ENCODE results near the gene PPP4R3B.
A peak's percentile ranks its signal among the peaks of the same experiment; 100 is the strongest.
"Not testable (repeated sequence)": the region's sequence is repeated elsewhere in the genome, so short reads cannot be mapped to it uniquely, and the experiment has no call there.

Gene PPP4R3B

DNA sequence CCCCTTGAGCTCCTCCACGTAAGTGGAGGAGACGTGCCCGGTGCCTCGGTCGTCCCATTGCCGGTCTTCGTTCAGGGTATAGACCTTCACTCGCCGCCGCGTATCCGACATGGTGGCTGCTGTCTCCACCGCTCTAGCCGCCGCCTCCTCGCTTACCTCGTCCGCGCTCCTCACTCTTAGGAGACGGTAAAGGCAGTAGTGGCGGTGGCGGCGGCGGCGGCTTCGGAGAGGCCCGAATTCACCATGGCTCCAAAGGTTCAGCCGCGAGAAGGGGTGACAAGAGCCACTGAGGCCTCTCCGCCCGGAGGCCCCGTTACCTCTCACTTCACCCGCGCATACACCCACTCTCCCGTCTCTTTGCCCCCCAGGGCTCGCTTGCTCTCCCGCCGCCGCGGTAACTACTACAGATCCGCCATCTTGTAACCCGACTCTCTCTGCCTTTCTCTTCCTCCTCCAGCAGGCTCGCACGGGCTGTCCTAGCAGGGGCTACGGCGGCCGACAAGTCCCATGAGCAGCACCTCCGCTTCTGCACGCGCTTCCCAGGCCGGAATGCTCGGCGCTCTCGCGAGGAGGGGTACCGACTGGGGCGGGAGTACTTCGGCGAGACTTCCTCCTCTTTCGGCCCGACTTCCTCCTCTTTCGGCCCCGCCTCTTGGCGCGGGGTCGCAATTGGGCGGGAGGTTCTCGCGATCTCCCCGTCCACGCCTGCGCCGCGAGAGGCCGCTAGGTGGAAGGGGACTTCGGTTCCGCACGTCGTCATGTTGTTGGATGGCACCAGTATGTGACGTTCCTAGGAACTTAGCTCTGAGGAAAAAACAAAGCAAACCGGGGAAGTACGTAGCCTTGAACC, at the start of gene PPP4R3B:
TSS of gene PPP4R3B (minus strand) at position 448 of the 850 bp plus-strand sequence. CDS start at position 111, 337 bp downstream.
- peak; percentile 99 for DNase-seq (ENCODE audit: low spot score)

GRCh38 chr2:55653255-55653654, 35.8 kb upstream of the PPP4R3B start:
- DNase-seq (ENCODE audit: low spot score), result no peak

DNA sequence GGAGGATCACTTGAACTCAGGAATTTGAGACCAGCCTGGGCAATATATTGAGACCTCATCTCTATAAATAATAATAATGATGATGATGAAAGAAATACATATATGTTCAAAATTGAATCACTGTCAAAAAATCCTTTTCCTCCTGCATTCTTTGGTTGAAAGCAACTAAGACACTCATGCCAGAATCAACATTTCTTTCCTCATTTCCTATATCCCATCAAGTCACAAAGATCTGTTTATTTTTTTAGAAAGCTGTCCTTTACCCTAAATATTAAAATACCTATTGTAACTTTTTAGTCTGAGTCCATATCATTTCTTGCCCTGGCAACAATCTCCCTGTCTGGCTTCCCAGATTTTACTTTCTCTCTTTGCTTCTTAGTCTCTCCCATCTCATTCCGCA, 31.8 kb upstream of the PPP4R3B start:
- DNase-seq (ENCODE audit: low spot score), result no peak

DNA sequence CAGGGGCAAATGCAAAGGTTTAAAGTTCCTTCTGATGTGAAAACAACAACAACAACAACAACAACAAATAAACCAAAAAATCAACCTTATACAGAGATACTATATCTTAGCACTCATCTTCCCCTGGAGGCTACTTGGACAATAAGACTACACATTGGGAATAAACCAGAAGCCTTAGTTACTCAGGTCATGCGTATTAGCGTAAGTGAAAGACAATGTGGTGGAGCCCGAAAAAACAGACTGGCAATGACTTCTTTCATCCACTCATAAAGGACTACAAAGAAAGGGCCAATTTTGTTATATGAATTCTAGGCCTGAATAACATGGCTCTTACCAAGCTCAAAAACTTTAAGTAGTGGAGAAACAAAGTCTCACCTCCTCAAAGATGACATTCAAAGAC, 19.4 kb upstream of the PPP4R3B start:
- DNase-seq (ENCODE audit: low spot score), result no peak

- DNase-seq (ENCODE audit: low spot score), result no peak
Measured at GRCh38 chr2:55628931-55629330, 11.5 kb upstream of the PPP4R3B start.

DNA sequence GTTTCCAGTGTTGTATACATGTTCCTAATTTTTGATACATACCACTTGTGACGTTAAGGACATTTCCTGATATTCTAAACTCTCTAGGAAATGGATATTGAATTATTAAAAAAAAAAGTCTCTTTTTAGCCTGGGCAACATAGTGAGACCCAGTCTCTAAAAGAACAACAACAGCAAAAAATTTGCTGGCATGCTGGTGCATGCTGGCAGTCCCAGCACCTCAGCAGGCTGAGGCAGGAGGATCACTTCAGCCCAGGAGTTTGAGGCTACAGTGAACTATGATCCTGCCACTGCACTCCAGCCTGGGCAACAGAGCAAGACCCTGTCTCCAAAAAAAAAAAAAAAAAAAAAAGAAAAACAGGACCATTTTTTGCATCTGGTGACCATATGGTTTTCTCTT, 10.5 kb upstream of the PPP4R3B start:
- no peak for DNase-seq (ENCODE audit: low spot score)

DNA sequence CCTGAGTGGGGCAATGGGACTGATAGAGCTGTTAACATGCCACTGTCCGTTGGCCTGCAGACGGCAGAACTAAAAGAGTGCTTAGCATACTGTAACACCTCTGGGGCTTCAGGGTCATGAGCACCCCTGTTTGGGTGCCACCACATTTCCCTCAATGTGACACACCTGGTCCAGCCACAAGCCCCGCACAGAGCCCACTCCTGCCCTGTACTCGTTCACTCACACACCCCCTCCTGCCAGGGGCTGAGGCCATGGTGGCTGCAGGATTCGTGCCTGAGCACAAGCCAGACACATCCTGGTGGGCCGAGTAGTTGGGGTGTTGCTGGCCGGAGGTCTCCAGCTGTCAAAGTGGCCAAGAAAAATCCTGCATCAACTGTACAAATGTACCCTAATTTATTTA, 4.4 kb upstream of the PPP4R3B start:
- no peak for DNase-seq (ENCODE audit: low spot score)

- DNase-seq (ENCODE audit: low spot score), result peak; percentile 38
Measured at GRCh38 chr2:55620123-55620779, 2.8 kb upstream of the PPP4R3B start.

- DNase-seq (ENCODE audit: low spot score), result peak; percentile 70
Measured at GRCh38 chr2:55618275-55619055, 1.0 kb upstream of the PPP4R3B start.

DNA sequence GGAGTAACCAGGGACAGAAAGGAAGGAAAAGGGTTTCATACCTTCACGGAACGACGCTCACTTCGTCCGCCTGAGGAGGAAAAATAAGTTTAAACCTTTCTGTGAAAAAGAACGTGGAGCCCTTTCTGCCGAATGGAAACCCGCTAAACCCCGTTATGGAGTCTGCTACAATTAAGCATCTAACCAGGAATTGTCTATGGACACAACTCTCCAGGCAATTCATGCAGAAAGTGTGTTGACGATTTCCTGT, 528 bp upstream of the PPP4R3B start:
- no peak for DNase-seq (ENCODE audit: low spot score)

- DNase-seq (ENCODE audit: low spot score), result peak; percentile 79
Measured at GRCh38 chr2:55616551-55617174, 759 bp downstream of the PPP4R3B start.

DNA sequence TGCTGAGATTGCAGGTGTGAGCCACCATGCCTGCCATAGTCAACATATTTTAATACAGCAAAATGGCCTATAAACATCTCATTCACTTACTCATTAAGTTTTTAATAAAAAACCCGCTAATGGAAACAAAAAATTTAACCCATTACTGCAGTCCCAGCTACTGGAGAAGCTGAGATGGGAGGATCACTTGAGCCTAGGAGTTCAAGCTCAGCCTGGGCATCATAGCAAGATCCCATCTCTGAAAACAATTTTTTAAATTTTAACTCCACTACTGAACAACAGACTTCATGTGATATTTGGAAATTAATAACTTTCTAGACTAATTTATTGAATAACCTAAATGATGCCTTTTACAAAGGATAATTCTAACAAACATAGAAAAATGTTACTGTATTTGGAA, 5.4 kb downstream of the PPP4R3B start:
- DNase-seq (ENCODE audit: low spot score), result no peak

DNA sequence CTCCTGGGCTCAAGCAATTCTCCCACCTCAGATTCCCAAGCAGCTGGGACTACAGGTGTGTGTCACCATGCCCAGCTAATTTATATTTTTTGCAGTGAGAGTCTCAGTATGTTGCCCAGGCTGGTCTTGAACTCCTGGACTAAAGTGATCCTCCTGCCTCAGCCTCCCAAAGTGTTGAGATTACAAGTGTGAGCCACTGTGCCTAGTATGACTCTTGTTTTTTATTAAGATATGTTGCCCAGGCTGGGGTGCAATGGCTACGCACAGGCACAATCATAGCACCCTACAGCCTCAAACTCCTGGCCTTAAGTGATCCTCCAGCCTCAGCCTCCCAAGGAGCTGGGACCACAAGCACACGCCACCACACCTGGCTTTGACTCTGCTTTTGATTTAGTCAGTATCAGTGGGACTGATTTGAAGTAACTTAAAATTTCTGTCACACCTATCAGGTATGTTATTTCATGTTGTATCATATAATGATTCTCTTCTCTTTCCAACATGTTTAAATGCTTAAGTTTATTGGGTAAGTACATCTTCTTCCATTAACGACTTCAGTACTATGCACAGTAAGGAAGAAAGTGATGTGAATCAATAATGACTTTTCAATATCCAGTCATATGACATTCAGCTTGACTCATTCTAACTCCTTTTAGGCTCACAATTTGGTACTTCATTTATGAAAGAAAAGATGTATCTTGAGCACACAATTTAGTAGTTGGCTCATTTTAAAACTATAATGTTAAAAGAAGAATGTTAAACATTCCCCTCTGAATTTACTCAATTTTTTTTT, 6.3 kb downstream of the PPP4R3B start:
- DNase-seq (ENCODE audit: low spot score), result no peak

DNA sequence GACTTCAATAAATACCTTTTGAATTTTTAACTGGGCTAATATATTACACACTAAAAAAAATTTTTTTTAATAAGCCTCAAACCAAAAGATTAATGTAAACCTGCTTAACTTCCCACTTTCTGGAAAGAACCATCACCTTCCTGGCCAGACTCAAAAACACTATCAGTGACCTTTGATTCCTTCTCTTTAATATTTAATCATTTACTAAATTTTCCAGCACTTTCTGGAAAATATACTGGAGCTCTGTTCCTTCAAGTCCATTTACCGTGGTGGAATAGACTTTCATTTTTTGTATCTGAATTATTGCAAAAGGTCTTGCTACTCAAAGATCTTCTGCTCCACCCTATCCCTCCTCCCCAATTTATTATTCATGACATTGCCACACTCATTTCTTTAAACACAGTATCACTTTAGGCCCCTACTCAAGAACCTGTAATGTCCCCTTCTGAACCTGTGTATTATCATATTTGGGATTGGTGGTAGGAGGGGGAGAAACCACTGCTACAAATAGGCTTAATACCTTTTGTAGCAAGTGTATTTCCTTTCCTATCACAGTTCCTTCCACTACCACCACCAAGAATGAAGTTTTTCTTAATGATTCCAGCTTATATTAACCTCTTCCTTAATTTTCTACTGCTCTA, 7.4 kb downstream of the PPP4R3B start:
- DNase-seq (ENCODE audit: low spot score), result no peak

GRCh38 chr2:55609193-55609794, 8.1 kb downstream of the PPP4R3B start:
- DNase-seq (ENCODE audit: low spot score), result no peak

GRCh38 chr2:55607717-55608116, 9.7 kb downstream of the PPP4R3B start:
- no peak for DNase-seq (ENCODE audit: low spot score)

DNA sequence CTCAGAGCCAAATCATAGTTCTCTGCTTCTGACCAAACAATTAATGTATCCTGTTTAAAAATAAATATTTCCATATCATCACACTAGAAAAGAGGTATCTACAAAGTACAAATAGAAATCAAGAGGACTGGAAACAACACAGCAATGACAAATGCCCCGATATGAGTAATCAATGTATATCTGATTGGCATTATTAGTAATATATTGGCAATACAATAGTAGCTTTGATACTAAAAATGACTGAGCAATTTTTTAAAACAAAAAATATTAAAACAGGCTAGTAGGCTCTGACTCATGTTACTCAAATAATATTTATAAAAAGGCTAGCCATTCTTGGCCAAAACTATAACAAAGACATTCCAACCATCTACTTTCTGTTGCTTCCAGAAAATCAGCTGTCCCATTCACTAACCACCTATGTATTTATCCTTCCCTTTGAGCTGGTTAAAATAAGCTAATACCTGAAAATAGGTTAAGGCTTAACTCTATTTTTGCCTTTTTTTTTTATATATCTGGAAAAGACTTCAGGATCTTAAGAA, 13.3 kb downstream of the PPP4R3B start:
- DNase-seq (ENCODE audit: low spot score), result no peak

GRCh38 chr2:55601849-55602248, 15.6 kb downstream of the PPP4R3B start:
- DNase-seq (ENCODE audit: low spot score), result no peak

GRCh38 chr2:55598056-55598795, 19.2 kb downstream of the PPP4R3B start:
- no peak for DNase-seq (ENCODE audit: low spot score)

DNA sequence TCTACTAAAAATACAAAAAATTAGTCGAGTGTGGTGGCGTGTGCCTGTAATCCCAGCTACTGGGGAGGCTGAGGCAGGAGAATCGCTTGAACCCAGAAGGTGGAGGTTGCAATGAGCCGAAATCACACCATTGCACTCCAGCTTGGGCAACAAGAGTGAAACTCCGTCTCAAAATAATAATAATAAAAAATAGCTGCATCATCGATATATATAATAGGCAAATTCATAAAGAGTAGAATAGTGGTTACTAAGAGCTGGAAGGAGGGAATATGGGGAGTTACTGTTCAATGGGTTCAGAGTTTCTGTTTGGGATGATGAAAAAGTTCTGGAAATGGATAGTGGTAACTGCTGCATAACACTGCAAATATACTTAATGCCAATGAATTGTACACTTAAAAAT, 20.6 kb downstream of the PPP4R3B start:
- not testable (repeated sequence) for DNase-seq (ENCODE audit: low spot score)

All from SW480 (cell line).